Midbrain (tissue), 1 donor: ENCODE results near the gene UVSSA.
"Not testable (repeated sequence)": the region's sequence is repeated elsewhere in the genome, so short reads cannot be mapped to it uniquely, and the experiment has no call there.

Source experiments
- DNase-seq: peaks from one replicate; lab custom pipeline; 2025; lab: John Stamatoyannopoulos, UW

UVSSA gene

GRCh38 chr4:1330761-1331590, 16.0 kb upstream of the UVSSA start:
- DNase-seq, result no peak

GRCh38 chr4:1331591-1332353, 15.2 kb upstream of the UVSSA start:
- DNase-seq, result no peak

GRCh38 chr4:1332686-1333085, 14.3 kb upstream of the UVSSA start:
- DNase-seq, result no peak

GRCh38 chr4:1333256-1333655, 13.8 kb upstream of the UVSSA start:
- no peak for DNase-seq

- DNase-seq, result not testable (repeated sequence)
Measured at GRCh38 chr4:1333851-1334578, 13.0 kb upstream of the UVSSA start.

GRCh38 chr4:1334579-1334895, 12.5 kb upstream of the UVSSA start:
- DNase-seq, result peak; percentile 39

- DNase-seq, result not testable (repeated sequence)
Measured at GRCh38 chr4:1335193-1335883, 11.7 kb upstream of the UVSSA start.

- DNase-seq, result no peak
Measured at GRCh38 chr4:1336088-1336491, 10.9 kb upstream of the UVSSA start.

GRCh38 chr4:1337376-1337831, 9.6 kb upstream of the UVSSA start:
- DNase-seq, result no peak

- DNase-seq, result no peak
Measured at GRCh38 chr4:1337951-1338751, 8.9 kb upstream of the UVSSA start.

GRCh38 chr4:1338752-1339414, 8.1 kb upstream of the UVSSA start:
- no peak for DNase-seq

- no peak for DNase-seq
Measured at GRCh38 chr4:1339489-1339888, 7.5 kb upstream of the UVSSA start.

GRCh38 chr4:1340181-1340747, 6.7 kb upstream of the UVSSA start:
- DNase-seq, result no peak

- no peak for DNase-seq
Measured at GRCh38 chr4:1340861-1341260, 6.1 kb upstream of the UVSSA start.

- DNase-seq, result no peak
Measured at GRCh38 chr4:1342003-1342402, 5.0 kb upstream of the UVSSA start.

- no peak for DNase-seq
Measured at GRCh38 chr4:1344696-1345095, 2.3 kb upstream of the UVSSA start.

GRCh38 chr4:1345903-1346780, 866 bp upstream of the UVSSA start:
- DNase-seq, result peak; percentile 32

GRCh38 chr4:1347410-1347864, 429 bp downstream of the UVSSA start:
- DNase-seq, result peak; percentile 50

GRCh38 chr4:1348014-1348513, 1.1 kb downstream of the UVSSA start:
- no peak for DNase-seq
